PC-9 (cell line): ENCODE data around the gene LIMCH1. TPM values are rescaled to one million over a fixed set of nuclear protein-coding genes. Genes with fewer than 3 reads are reported as not detected.

Source experiments
- BruUV-seq: library from RNA; stranded (reverse); fragments of 400-500 nt; replicated peaks from 2 replicates; lab custom pipeline; 2021; lab: Mats Ljungman, UMichigan
- CTCF ChIA-PET: fragments of 300-600 bp; sonication (Branson Sonifier 250); formaldehyde crosslinking; loops from one replicate; lab custom pipeline; 2022; ENCODE audit warnings: antibody characterized with exemption; lab: Charles Lee
- POLR2A ChIA-PET: fragments of 300-600 bp; sonication (Branson Sonifier 250); formaldehyde crosslinking; loops from one replicate; lab custom pipeline; 2022; ENCODE audit warnings: antibody characterized with exemption; ENCODE audit not compliant: unreplicated experiment; lab: Charles Lee
- DNase-seq, 2 experiments: peaks; one replicate each; pipeline versions ENCODE4 v3.0.0 to v3.0.0-alpha.2; 2015 to 2022; ENCODE audit warnings: mixed read lengths in 1 of 2
- H2AFZ ChIP-seq: fragments of 200-600 bp; sonication (generic); 2 replicates; pipeline ENCODE4 v1.8.1; 2017; ENCODE audit warnings: antibody characterized with exemption
- H3F3A ChIP-seq: fragments of 200-600 bp; sonication (generic); 2 replicates; pipeline ENCODE4 v1.8.1; 2017; ENCODE audit warnings: antibody characterized with exemption, mild to moderate bottlenecking, low read depth; ENCODE audit not compliant: insufficient read depth
- H3K27ac ChIP-seq: fragments of 200-600 bp; sonication (generic); 2 replicates; pipeline ENCODE4 v1.6.1; 2016; ENCODE audit warnings: mixed run types
- H3K27me3 ChIP-seq: fragments of 200-600 bp; sonication (generic); 2 replicates; pipeline ENCODE4 v1.6.1; 2016; ENCODE audit warnings: low read depth, mixed run types; ENCODE audit not compliant: insufficient read depth
- H3K36me3 ChIP-seq: fragments of 200-600 bp; sonication (generic); 2 replicates; pipeline ENCODE4 v1.6.1; 2016; ENCODE audit warnings: low read depth, mixed run types
- H3K4me1 ChIP-seq: fragments of 200-600 bp; sonication (generic); replicated peaks from 2 replicates; pipeline ENCODE4 v1.6.1; 2016; ENCODE audit warnings: mixed run types; ENCODE audit not compliant: insufficient read depth
- H3K4me2 ChIP-seq: fragments of 200-600 bp; sonication (generic); 2 replicates; pipeline ENCODE4 v1.6.1; 2017; ENCODE audit warnings: mixed run types
- H3K4me3 ChIP-seq: fragments of 200-600 bp; sonication (generic); 2 replicates; pipeline ENCODE4 v1.6.1; 2016; ENCODE audit warnings: mixed run types
- H3K79me2 ChIP-seq: fragments of 200-600 bp; sonication (generic); 2 replicates; pipeline ENCODE4 v1.6.1; 2017; ENCODE audit warnings: low read depth, mixed run types
- H3K9me2 ChIP-seq: fragments of 200-600 bp; sonication (generic); 2 replicates; pipeline ENCODE4 v1.8.1; 2017; ENCODE audit warnings: mild to moderate bottlenecking; ENCODE audit not compliant: insufficient read depth
- H3K9me3 ChIP-seq: fragments of 200-600 bp; sonication (generic); 2 replicates; pipeline ENCODE4 v1.8.1; 2016; ENCODE audit warnings: low read depth; ENCODE audit not compliant: insufficient read depth
- H4K20me1 ChIP-seq: fragments of 200-600 bp; sonication (generic); 2 replicates; pipeline ENCODE4 v1.8.1; 2017; ENCODE audit not compliant: insufficient read depth
- CTCF ChIP-seq: fragments of 200-600 bp; sonication (generic); conservative IDR thresholded peaks from 2 replicates; pipeline ENCODE4 v1.6.1; 2017; ENCODE audit warnings: mixed run types, antibody characterized with exemption, mild to moderate bottlenecking, moderate library complexity
- EZH2 ChIP-seq: fragments of 200-600 bp; sonication (generic); IDR thresholded peaks from 2 replicates; pipeline ENCODE4 v1.8.0; 2017; ENCODE audit warnings: antibody characterized with exemption, low read depth
- intact Hi-C: fragments of 100-400 bp; cut with micrococcal nuclease; formaldehyde crosslinking; loops from one replicate; pipeline ENCODE4 v1.10.0; 2022; ENCODE audit not compliant: unreplicated experiment
- total RNA-seq: library from RNA; stranded (reverse); gene quantifications from 2 replicates; pipeline ENCODE4 v1.2.3, GENCODE V29; 2021

LIMCH1 gene
- total RNA-seq, 1 experiment from 2014 or later: 339 TPM

- no peaks in the 10 kb centered on the region for H3K27me3 ChIP-seq
- no peak overlapping the region for H3K4me2 ChIP-seq
- no peaks in the 10 kb centered on the region for H3K79me2 ChIP-seq
- no peak overlapping the region for H3K4me3 ChIP-seq
- no peaks in the 10 kb centered on the region; the same call in 1 of the 2 replicates for H3K9me3 ChIP-seq
- peaks cover 21% of the 10 kb centered on the region for H3K36me3 ChIP-seq
- TF ChIP-seq EZH2 (no peak), CTCF (no peak)
- DNase-seq: no peak
- ChIA-PET CTCF (no interaction called here), POLR2A (no interaction called here)
- peak overlapping the region; percentile 31 for H3K27ac ChIP-seq
- H4K20me1 ChIP-seq: no peaks in the 10 kb centered on the region
- intact Hi-C loops: loop anchor here (2.0 to 5.0 kb wide), 3 partner anchors 186 to 300 kb away; no protein-coding TSS in a partner anchor
- BruUV-seq: no TSS peak
- peaks cover 32% of the 10 kb centered on the region for H3F3A ChIP-seq
- peaks cover 37% of the 10 kb centered on the region for H3K4me1 ChIP-seq
- no peak overlapping the region for H2AFZ ChIP-seq
- no peaks in the 10 kb centered on the region for H3K9me2 ChIP-seq
Measured at GRCh38 chr4:41660352-41660751, 122.4 kb downstream of the LIMCH1 start.

GRCh38 chr4:41661442-41662076, 123.6 kb downstream of the LIMCH1 start:
- CTCF ChIA-PET: interaction anchor here (0.6 to 1.2 kb wide), 4 partner anchors 294 to 419 kb away, joined by 3 to 9 read pairs (median 4); no protein-coding TSS in a partner anchor
- TF ChIP-seq CTCF (peak; percentile 92), EZH2 (no peak)
- Histone ChIP-seq H3K4me2 (no peak overlapping the region), H3F3A (peaks cover 27% of the 10 kb centered on the region), H3K4me3 (no peak overlapping the region), H3K27me3 (no peaks in the 10 kb centered on the region), H3K36me3 (peaks cover 22% of the 10 kb centered on the region), H3K79me2 (no peaks in the 10 kb centered on the region), H3K9me3 (no peaks in the 10 kb centered on the region; the same call in 1 of the 2 replicates), H2AFZ (no peak overlapping the region), H3K27ac (peak overlapping the region; percentile 31), H3K4me1 (peaks cover 25% of the 10 kb centered on the region), H3K9me2 (no peaks in the 10 kb centered on the region), H4K20me1 (no peaks in the 10 kb centered on the region)
- POLR2A ChIA-PET: interaction anchor here (0.5 kb wide), 1 partner anchor 268 kb away, joined by 3 read pairs; no protein-coding TSS in a partner anchor
- intact Hi-C loops: loop anchor here (1.0 to 5.0 kb wide), 4 partner anchors 187 to 380 kb away; no protein-coding TSS in a partner anchor
- peak in 1 of 2 experiments; percentile 63 for DNase-seq
- BruUV-seq: no TSS peak

GRCh38 chr4:41665636-41666207, 127.8 kb downstream of the LIMCH1 start:
- no peaks in the 10 kb centered on the region for H3K4me1 ChIP-seq
- H3F3A ChIP-seq: peaks cover 12% of the 10 kb centered on the region; the same call in 1 of the 2 replicates
- no peaks in the 10 kb centered on the region for H3K79me2 ChIP-seq
- ChIA-PET CTCF (no interaction called here), POLR2A (no interaction called here)
- TF ChIP-seq EZH2 (no peak), CTCF (no peak)
- no peaks in the 10 kb centered on the region for H3K9me3 ChIP-seq
- no peak overlapping the region for H3K4me3 ChIP-seq
- H3K4me2 ChIP-seq: no peak overlapping the region
- H4K20me1 ChIP-seq: no peaks in the 10 kb centered on the region
- H2AFZ ChIP-seq: no peak overlapping the region
- H3K27me3 ChIP-seq: no peaks in the 10 kb centered on the region
- no peak for DNase-seq
- no peak overlapping the region for H3K27ac ChIP-seq
- no peaks in the 10 kb centered on the region for H3K9me2 ChIP-seq
- H3K36me3 ChIP-seq: peaks cover 10% of the 10 kb centered on the region
- no TSS peak for BruUV-seq
- intact Hi-C loops: no loop called here
